Neural cell (in vitro differentiated cells): ENCODE data around the gene SHISAL2B. TPM values are rescaled to one million over a fixed set of nuclear protein-coding genes. Genes with fewer than 3 reads are reported as not detected.

Experiments used
- H2AFZ ChIP-seq: fragments of 200-600, 300-800 bp; sonication (generic), shearing (Covaris generic); 2 replicates; pipeline ENCODE4 v1.6.0; 2014; ENCODE audit warnings: low read depth, mild to moderate bottlenecking, antibody characterized with exemption, low read length, moderate library complexity
- H3F3A ChIP-seq: fragments of 200-600 bp; shearing (Covaris generic); 2 replicates; pipeline ENCODE4 v1.6.1; 2016; ENCODE audit warnings: mild to moderate bottlenecking, moderate library complexity, mixed read lengths, antibody characterized with exemption, low read length; ENCODE audit not compliant: insufficient read depth, poor library complexity, severe bottlenecking
- H3K27ac ChIP-seq: fragments of 200-600, 300-800 bp; sonication (generic), shearing (Covaris generic); 2 replicates; pipeline ENCODE4 v1.5.1; 2014; ENCODE audit warnings: mild to moderate bottlenecking, low read length, moderate library complexity
- H3K27me3 ChIP-seq: fragments of 300-800, 200-600 bp; sonication (generic), shearing (Covaris generic); 2 replicates; pipeline ENCODE4 v1.6.0; 2014; ENCODE audit warnings: mild to moderate bottlenecking, low read depth, low read length, moderate library complexity; ENCODE audit not compliant: insufficient read depth
- H3K36me3 ChIP-seq: fragments of 300-800, 200-600 bp; sonication (generic), shearing (Covaris generic); 2 replicates; pipeline ENCODE4 v1.5.1; 2014; ENCODE audit warnings: mild to moderate bottlenecking, antibody characterized with exemption, low read length, moderate library complexity; ENCODE audit not compliant: insufficient read depth
- H3K4me2 ChIP-seq: fragments of 300-800, 200-600 bp; sonication (generic), shearing (Covaris generic); 2 replicates; pipeline ENCODE4 v1.6.0; 2014; ENCODE audit warnings: mild to moderate bottlenecking, low read length
- H3K4me3 ChIP-seq: fragments of 300-800, 200-600 bp; sonication (generic), shearing (Covaris generic); 2 replicates; pipeline ENCODE4 v1.5.1; 2014; ENCODE audit warnings: mild to moderate bottlenecking, low read length, moderate library complexity
- H3K79me2 ChIP-seq: fragments of 200-600 bp; shearing (Covaris generic); replicated peaks from 2 replicates; pipeline ENCODE4 v1.6.0; 2014; ENCODE audit warnings: mild to moderate bottlenecking, low read length, moderate library complexity; ENCODE audit not compliant: insufficient read depth
- H3K9ac ChIP-seq: fragments of 300-800, 200-600 bp; sonication (generic), shearing (Covaris generic); 2 replicates; pipeline ENCODE4 v1.6.1; 2016; ENCODE audit warnings: mild to moderate bottlenecking, low read length, mixed read lengths
- H3K9me2 ChIP-seq: fragments of 200-600 bp; shearing (Covaris generic); 2 replicates; pipeline ENCODE4 v1.6.1; 2016; ENCODE audit warnings: mild to moderate bottlenecking, low read length, mixed read lengths; ENCODE audit not compliant: insufficient read depth
- H3K9me3 ChIP-seq: fragments of 200-600, 300-800 bp; sonication (generic), shearing (Covaris generic); 2 replicates; pipeline ENCODE4 v1.6.1; 2016; ENCODE audit warnings: mild to moderate bottlenecking, mixed run types, low read length, moderate library complexity, mixed read lengths
- H4K20me1 ChIP-seq: fragments of 200-600 bp; shearing (Covaris generic); 2 replicates; pipeline ENCODE4 v1.6.1; 2016; ENCODE audit warnings: mild to moderate bottlenecking, mixed run types; ENCODE audit not compliant: insufficient read depth
- EP300 ChIP-seq: fragments of 450-650 bp; conservative IDR thresholded peaks from 2 replicates; pipeline ENCODE4 v1.6.1; 2014; ENCODE audit warnings: antibody characterized with exemption, mild to moderate bottlenecking, moderate library complexity; ENCODE audit not compliant: poor library complexity, severe bottlenecking
- EZH2 ChIP-seq: fragments of 200-600, 300-800 bp; shearing (Covaris generic), sonication (generic); IDR thresholded peaks from 2 replicates; pipeline ENCODE4 v1.6.1; 2014; ENCODE audit warnings: antibody characterized with exemption, low read length, borderline replicate concordance, mild to moderate bottlenecking; ENCODE audit not compliant: insufficient read depth, poor library complexity, severe bottlenecking
- POLR2AphosphoS5 ChIP-seq: IDR thresholded peaks from 2 replicates; pipeline ENCODE4 v1.6.1; 2012
- RAD21 ChIP-seq: fragments of 450-650 bp; conservative IDR thresholded peaks from 2 replicates; pipeline ENCODE4 v1.6.1; 2014; ENCODE audit warnings: antibody characterized with exemption, mild to moderate bottlenecking, moderate library complexity
- SMC3 ChIP-seq: fragments of 450-650 bp; conservative IDR thresholded peaks from 2 replicates; pipeline ENCODE4 v1.6.1; 2014; ENCODE audit warnings: antibody characterized with exemption, mild to moderate bottlenecking, moderate library complexity; ENCODE audit not compliant: poor library complexity
- TAF1 ChIP-seq: IDR thresholded peaks from 2 replicates; pipeline ENCODE4 v1.6.1; 2012; ENCODE audit warnings: low read depth
- polyA plus RNA-seq: library from polyadenylated mRNA; depleted of rRNA; stranded (reverse); fragments of >200 nt; gene quantifications from 2 replicates; pipeline ENCODE4 v1.2.3, GENCODE V29; 2014
- TF ChIP-seq, protein P1 (sequence below): fragments of 450-650 bp; IDR thresholded peaks from 2 replicates; pipeline ENCODE4 v1.5.1; 2014; ENCODE audit warnings: antibody characterized with exemption, mild to moderate bottlenecking, moderate library complexity; ENCODE audit not compliant: poor library complexity, severe bottlenecking
- TF ChIP-seq, protein P2 (sequence below): IDR thresholded peaks from 2 replicates; pipeline ENCODE4 v1.6.1; 2012; ENCODE audit warnings: borderline replicate concordance

The SHISAL2B gene
- polyA plus RNA-seq, 1 donor from 2014 or later = not detected

DNA sequence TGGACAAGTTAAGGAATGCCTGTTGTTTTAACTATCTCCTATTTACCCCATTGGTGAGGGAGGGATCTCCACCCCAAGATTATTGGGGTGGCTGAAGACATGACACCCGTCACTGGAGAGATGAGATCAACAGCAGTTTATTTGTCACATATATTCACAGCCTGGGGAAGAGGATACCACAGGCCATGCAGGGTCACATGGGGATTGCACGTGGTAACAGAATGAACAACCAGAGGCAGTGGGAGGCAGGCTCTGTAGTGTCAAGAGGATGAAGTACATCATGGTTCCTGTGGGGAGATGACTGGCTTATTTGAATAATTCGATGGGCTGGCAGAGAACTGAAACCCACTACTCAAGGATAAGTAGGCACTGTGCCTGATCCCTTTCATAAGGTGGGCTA lies 18.6 kb upstream of the SHISAL2B start:
- Histone ChIP-seq H3K27me3 (no peaks in the 10 kb centered on the region), H3K4me2 (no peak overlapping the region), H3F3A (no peaks in the 10 kb centered on the region), H4K20me1 (no peaks in the 10 kb centered on the region), H3K4me3 (no peak overlapping the region), H3K9me3 (no peaks in the 10 kb centered on the region), H3K36me3 (no peaks in the 10 kb centered on the region), H3K79me2 (no peaks in the 10 kb centered on the region), H2AFZ (no peak overlapping the region), H3K9me2 (no peaks in the 10 kb centered on the region), H3K27ac (no peak overlapping the region), H3K9ac (no peak overlapping the region)
- no peak for TF ChIP-seq SMC3

DNA sequence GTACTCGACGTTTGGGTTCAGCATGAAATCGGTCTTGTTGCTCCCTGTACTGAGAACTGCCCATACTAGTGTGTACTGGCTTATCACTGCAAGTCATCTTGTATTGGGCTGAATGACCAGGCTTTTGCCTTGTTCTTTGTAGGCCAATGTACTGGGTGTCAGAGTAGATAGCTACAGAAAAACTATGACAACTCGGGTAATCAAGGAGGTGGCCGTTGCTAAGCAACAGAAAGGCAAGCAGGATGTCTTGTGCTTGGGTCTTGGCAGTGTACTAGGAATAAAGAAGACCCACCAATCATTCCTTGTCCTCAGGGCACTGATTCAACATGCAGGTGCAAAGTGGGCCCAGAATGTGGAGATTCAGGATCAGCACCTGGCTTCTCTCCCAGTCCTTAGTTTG lies 11.9 kb upstream of the SHISAL2B start:
- Histone ChIP-seq H3K79me2 (no peaks in the 10 kb centered on the region), H3K9me2 (no peaks in the 10 kb centered on the region), H3K9ac (peak overlapping the region; percentile 27), H3K27ac (peak overlapping the region; percentile 36), H3K27me3 (no peaks in the 10 kb centered on the region), H3K4me2 (no peak overlapping the region), H3F3A (no peaks in the 10 kb centered on the region), H3K9me3 (no peaks in the 10 kb centered on the region), H4K20me1 (no peaks in the 10 kb centered on the region), H3K36me3 (no peaks in the 10 kb centered on the region), H2AFZ (peak overlapping the region; percentile 23), H3K4me3 (peak overlapping the region; percentile 6)
- TF ChIP-seq, protein P1, sequence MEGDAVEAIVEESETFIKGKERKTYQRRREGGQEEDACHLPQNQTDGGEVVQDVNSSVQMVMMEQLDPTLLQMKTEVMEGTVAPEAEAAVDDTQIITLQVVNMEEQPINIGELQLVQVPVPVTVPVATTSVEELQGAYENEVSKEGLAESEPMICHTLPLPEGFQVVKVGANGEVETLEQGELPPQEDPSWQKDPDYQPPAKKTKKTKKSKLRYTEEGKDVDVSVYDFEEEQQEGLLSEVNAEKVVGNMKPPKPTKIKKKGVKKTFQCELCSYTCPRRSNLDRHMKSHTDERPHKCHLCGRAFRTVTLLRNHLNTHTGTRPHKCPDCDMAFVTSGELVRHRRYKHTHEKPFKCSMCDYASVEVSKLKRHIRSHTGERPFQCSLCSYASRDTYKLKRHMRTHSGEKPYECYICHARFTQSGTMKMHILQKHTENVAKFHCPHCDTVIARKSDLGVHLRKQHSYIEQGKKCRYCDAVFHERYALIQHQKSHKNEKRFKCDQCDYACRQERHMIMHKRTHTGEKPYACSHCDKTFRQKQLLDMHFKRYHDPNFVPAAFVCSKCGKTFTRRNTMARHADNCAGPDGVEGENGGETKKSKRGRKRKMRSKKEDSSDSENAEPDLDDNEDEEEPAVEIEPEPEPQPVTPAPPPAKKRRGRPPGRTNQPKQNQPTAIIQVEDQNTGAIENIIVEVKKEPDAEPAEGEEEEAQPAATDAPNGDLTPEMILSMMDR = no peak
- TF ChIP-seq EP300 = peak; percentile 71

DNA sequence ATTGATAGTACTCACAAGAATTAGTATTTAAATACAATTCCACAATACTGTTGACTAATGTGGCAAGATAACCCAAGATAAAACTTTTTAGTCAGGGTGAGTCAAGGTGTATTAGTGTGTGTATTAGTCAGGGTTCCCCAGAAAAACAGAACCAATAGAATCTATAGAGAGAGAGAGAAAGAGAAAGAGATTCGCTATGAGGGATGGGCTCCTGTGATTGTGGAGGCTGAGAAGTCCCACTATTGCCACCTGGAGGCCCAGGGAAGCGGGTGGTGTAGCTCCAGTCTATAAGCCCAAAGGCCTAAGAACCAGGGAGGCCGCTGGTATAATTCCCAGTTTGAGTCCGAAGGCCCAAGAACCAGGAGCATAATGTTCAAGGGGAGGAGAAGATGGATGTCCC lies 10.0 kb upstream of the SHISAL2B start:
- Histone ChIP-seq H3K36me3 (no peaks in the 10 kb centered on the region), H3K9me3 (no peaks in the 10 kb centered on the region), H3K9ac (no peak overlapping the region), H3K27me3 (no peaks in the 10 kb centered on the region), H3K9me2 (no peaks in the 10 kb centered on the region), H3K79me2 (no peaks in the 10 kb centered on the region), H3F3A (no peaks in the 10 kb centered on the region), H3K27ac (no peak overlapping the region), H3K4me3 (no peak overlapping the region), H4K20me1 (no peaks in the 10 kb centered on the region), H2AFZ (no peak overlapping the region), H3K4me2 (no peak overlapping the region)
- no peak for TF ChIP-seq POLR2AphosphoS5
- TF ChIP-seq, protein P1 = peak; percentile 10

DNA sequence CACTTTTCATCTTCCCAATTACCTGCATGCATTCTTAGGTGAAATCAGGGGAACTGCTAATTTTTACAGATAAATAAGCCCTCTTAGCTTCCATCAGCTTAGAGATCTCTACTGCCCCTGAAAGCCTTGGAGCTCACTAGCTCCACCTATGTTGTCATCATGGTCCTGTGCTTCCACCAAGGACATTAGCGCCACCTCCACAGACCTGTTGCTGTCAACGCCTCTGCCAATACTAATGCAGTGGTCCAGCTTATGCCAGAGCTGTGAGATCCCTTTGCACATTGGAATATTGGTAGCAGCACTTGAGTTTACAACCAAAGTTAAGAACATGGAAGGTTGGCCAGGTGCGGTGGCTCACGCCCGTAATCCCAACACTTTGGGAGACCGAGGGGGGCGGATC lies 7.7 kb upstream of the SHISAL2B start:
- no peak for TF ChIP-seq RAD21
- TF ChIP-seq EP300 = no peak
- TF ChIP-seq POLR2AphosphoS5 = no peak
- TF ChIP-seq, protein P1 = no peak
- no peak for TF ChIP-seq TAF1
- TF ChIP-seq, protein P2, sequence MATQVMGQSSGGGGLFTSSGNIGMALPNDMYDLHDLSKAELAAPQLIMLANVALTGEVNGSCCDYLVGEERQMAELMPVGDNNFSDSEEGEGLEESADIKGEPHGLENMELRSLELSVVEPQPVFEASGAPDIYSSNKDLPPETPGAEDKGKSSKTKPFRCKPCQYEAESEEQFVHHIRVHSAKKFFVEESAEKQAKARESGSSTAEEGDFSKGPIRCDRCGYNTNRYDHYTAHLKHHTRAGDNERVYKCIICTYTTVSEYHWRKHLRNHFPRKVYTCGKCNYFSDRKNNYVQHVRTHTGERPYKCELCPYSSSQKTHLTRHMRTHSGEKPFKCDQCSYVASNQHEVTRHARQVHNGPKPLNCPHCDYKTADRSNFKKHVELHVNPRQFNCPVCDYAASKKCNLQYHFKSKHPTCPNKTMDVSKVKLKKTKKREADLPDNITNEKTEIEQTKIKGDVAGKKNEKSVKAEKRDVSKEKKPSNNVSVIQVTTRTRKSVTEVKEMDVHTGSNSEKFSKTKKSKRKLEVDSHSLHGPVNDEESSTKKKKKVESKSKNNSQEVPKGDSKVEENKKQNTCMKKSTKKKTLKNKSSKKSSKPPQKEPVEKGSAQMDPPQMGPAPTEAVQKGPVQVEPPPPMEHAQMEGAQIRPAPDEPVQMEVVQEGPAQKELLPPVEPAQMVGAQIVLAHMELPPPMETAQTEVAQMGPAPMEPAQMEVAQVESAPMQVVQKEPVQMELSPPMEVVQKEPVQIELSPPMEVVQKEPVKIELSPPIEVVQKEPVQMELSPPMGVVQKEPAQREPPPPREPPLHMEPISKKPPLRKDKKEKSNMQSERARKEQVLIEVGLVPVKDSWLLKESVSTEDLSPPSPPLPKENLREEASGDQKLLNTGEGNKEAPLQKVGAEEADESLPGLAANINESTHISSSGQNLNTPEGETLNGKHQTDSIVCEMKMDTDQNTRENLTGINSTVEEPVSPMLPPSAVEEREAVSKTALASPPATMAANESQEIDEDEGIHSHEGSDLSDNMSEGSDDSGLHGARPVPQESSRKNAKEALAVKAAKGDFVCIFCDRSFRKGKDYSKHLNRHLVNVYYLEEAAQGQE = no peak
- TF ChIP-seq EZH2 = no peak
- no peaks in the 10 kb centered on the region for H3K27me3 ChIP-seq

More for the DNA sequence above, 7.7 kb upstream of the SHISAL2B start:
- Histone ChIP-seq H3K27ac (no peak overlapping the region), H3K9ac (no peak overlapping the region), H4K20me1 (no peaks in the 10 kb centered on the region), H3K79me2 (no peaks in the 10 kb centered on the region), H3F3A (no peaks in the 10 kb centered on the region), H3K4me3 (no peak overlapping the region), H3K36me3 (no peaks in the 10 kb centered on the region), H3K4me2 (no peak overlapping the region), H3K9me3 (no peaks in the 10 kb centered on the region), H3K9me2 (no peaks in the 10 kb centered on the region), H2AFZ (no peak overlapping the region)
